Central memory CD8-positive, alpha-beta T cell (primary cell): ENCODE measurements around the gene RNASE7.
"Not testable (repeated sequence)": the region's sequence is repeated elsewhere in the genome, so short reads cannot be mapped to it uniquely, and the experiment has no call there.

Source experiments
- ATAC-seq: fragments of 150-1000 bp; cut with Tn5 transposase; replicated peaks from 2 replicates; pipeline ENCODE4 v1.10.0; 2022; ENCODE audit warnings: mild to moderate bottlenecking, moderate FRiP score, moderate number of reproducible peaks; ENCODE audit not compliant: poor library complexity, severe bottlenecking; ENCODE audit errors: extremely low read depth
- DNase-seq, 2 donors: peaks; one replicate each; pipeline ENCODE4 v3.0.0; 2021; ENCODE audit warnings: low spot score in 2 of 2
- H3K27ac Mint-ChIP-seq: one replicate; pipeline ENCODE4 v1.8.0; 2022; ENCODE audit warnings: low read depth, mild to moderate bottlenecking, moderate library complexity, mixed read lengths
- H3K27me3 Mint-ChIP-seq: one replicate; pipeline ENCODE4 v1.8.0; 2022; ENCODE audit warnings: mixed read lengths
- H3K36me3 Mint-ChIP-seq: one replicate; pipeline ENCODE4 v1.8.0; 2022; ENCODE audit warnings: mild to moderate bottlenecking, moderate library complexity, mixed read lengths; ENCODE audit not compliant: insufficient read depth
- H3K4me1 Mint-ChIP-seq: one replicate; pipeline ENCODE4 v1.8.0; 2022; ENCODE audit warnings: mixed read lengths
- H3K4me3 Mint-ChIP-seq: one replicate; pipeline ENCODE4 v1.8.0; 2022; ENCODE audit warnings: mild to moderate bottlenecking, moderate library complexity, mixed read lengths
- H3K9me3 Mint-ChIP-seq: one replicate; pipeline ENCODE4 v1.8.0; 2022; ENCODE audit warnings: mixed read lengths

The RNASE7 gene

DNA sequence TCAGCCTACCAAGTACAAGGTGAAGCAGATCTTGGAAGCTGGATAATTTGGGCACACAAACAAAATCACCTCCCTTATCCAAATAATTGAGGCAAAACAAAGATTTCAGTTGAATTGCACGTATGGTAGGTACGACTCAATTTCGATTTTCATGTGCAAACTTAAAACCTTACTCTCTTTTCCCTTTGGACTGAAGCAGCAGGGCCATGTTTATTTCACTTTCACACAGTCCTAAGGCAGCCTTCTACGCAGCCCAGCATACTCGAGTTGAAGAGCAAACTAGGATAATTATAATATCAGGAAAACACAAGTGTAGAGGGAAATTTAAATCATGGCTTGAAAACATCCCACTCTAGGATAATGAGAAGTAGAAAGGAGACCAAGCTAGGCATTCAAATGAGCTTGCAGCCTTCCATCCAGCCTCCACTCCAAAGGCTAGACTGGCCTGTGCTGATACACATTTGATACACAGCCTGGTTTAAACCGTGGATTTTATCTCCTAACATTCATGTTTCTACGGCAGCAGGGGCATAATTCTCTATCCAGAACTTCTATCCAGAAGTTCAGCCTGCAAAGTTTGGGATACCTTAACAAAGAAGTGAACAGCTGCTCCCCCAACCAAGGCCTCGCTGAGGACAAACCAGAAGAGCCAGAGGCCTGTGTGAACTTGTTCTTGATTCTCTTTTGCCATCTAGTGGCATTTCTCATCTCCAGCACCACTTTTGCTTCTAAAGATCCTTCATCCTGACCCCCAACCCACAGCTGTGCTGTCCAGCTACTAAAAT lies 2.4 kb upstream of the RNASE7 start:
- H3K27ac Mint-ChIP-seq = no peak overlapping the region
- no peaks in the 10 kb centered on the region for H3K9me3 Mint-ChIP-seq
- ATAC-seq (no peak), DNase-seq (no peak)
- H3K4me3 Mint-ChIP-seq = no peak overlapping the region
- peaks cover 8% of the 10 kb centered on the region for H3K4me1 Mint-ChIP-seq
- peaks cover 3% of the 10 kb centered on the region for H3K36me3 Mint-ChIP-seq
- peaks cover 38% of the 10 kb centered on the region for H3K27me3 Mint-ChIP-seq

- no peak for DNase-seq
- H3K9me3 Mint-ChIP-seq = no peaks in the 10 kb centered on the region
- peaks cover 8% of the 10 kb centered on the region for H3K4me1 Mint-ChIP-seq
These were observed 1.7 kb upstream of the RNASE7 start for GRCh38 chr14:21040370-21040925.

DNA sequence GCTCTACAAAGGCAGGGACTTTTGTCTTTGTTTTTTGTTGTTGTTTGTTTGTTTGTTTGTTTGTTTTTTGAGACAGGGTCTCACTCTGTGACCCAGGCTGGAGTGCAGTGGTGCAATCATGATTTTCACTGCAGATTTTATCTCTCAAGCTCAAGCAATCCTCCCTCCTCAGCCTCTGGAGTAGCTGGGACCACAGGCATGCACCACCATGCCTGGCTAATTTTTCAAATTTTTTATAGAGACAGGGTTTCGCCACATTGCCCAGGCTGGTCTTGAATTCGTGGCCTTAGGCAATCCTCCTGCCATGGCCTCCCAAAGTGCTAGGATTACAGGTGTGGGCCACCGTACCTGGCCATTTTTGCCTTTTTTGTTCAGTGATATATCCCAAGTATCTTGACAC lies 1.2 kb upstream of the RNASE7 start:
- H3K36me3 Mint-ChIP-seq, H3K4me1 Mint-ChIP-seq, H3K27ac Mint-ChIP-seq, H3K9me3 Mint-ChIP-seq, ATAC-seq, DNase-seq, H3K4me3 Mint-ChIP-seq: not testable (repeated sequence)
- peaks cover 46% of the 10 kb centered on the region for H3K27me3 Mint-ChIP-seq

More at GRCh38 chr14:21040370-21040925, 1.7 kb upstream of the RNASE7 start:
- peaks cover 3% of the 10 kb centered on the region for H3K36me3 Mint-ChIP-seq
- H3K27ac Mint-ChIP-seq = no peak overlapping the region
- H3K4me3 Mint-ChIP-seq = no peak overlapping the region
- no peak for ATAC-seq
- H3K27me3 Mint-ChIP-seq = peaks cover 45% of the 10 kb centered on the region

DNA sequence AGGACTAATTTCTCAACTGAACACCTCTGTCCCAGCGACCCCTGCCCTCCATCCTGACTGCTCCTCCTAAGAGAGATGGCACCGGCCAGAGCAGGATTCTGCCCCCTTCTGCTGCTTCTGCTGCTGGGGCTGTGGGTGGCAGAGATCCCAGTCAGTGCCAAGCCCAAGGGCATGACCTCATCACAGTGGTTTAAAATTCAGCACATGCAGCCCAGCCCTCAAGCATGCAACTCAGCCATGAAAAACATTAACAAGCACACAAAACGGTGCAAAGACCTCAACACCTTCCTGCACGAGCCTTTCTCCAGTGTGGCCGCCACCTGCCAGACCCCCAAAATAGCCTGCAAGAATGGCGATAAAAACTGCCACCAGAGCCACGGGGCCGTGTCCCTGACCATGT lies 756 bp downstream of the RNASE7 start:
- DNase-seq (no peak), ATAC-seq (no peak)
- no peaks in the 10 kb centered on the region for H3K9me3 Mint-ChIP-seq
- peaks cover 52% of the 10 kb centered on the region for H3K27me3 Mint-ChIP-seq
- H3K4me1 Mint-ChIP-seq = peaks cover 8% of the 10 kb centered on the region
- peaks cover 3% of the 10 kb centered on the region for H3K36me3 Mint-ChIP-seq
- H3K27ac Mint-ChIP-seq = no peak overlapping the region
- H3K4me3 Mint-ChIP-seq = no peak overlapping the region

- Mint-ChIP-seq H3K4me3 (no peak overlapping the region), H3K9me3 (no peaks in the 10 kb centered on the region), H3K4me1 (peaks cover 8% of the 10 kb centered on the region), H3K36me3 (peaks cover 3% of the 10 kb centered on the region), H3K27ac (no peak overlapping the region), H3K27me3 (peaks cover 46% of the 10 kb centered on the region)
- DNase-seq (no peak), ATAC-seq (no peak)
These were observed 1.3 kb downstream of the RNASE7 start for GRCh38 chr14:21043387-21043973.

DNA sequence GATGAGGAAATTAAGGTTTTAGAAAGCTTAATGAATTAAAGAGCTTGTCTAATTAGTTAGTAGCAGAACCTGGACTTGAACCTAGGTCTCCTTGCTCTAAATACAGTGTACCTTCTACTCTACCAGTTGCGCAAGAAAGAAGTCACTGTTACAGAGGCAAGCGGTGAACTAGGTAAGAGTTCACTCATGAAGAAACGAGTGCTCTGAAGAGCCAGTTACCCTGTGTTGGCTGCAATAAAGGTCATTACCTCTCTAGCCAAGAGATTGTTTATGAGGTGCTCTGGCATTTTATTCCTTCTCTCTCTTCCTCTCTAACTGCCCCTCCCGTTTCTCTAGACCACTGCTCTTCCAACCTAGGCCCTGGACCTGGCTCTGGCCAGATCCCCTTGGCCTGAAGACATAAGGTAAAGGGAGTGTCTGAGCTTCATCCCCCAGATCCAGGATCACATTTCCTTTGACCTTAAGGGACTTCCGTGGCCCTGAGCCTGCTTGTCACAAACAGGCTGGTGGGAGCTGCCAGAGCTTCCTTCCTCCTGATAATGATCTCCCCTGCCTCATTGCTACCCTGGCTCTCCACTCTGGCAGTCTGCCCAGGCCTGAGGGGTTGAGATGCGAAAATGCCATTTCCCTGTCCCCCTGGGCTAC lies 1.9 kb downstream of the RNASE7 start:
- ATAC-seq (no peak), DNase-seq (no peak)
- H3K27me3 Mint-ChIP-seq = peaks cover 46% of the 10 kb centered on the region
- H3K4me1 Mint-ChIP-seq = peaks cover 8% of the 10 kb centered on the region
- H3K27ac Mint-ChIP-seq = no peak overlapping the region
- peaks cover 3% of the 10 kb centered on the region for H3K36me3 Mint-ChIP-seq
- no peaks in the 10 kb centered on the region for H3K9me3 Mint-ChIP-seq
- H3K4me3 Mint-ChIP-seq = no peak overlapping the region

DNA sequence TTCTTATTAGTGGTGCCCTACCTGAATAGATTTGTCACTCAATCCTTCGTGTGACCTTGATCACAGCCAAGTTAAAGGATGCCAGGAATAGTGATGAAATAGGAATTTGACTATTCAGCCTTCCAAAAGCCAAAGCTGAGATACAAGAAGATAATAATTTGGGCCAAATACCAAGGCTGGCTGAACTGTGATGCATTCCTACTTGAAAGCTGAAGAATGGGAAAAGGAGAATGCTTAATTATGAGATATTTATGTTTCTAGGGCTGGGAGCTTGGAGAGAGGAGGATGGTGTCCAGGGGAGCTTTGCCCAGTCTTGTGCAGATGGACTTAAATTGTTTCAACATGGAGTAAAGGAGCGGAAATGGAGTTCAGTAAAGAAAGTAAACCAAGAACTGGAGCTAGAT lies 5.2 kb downstream of the RNASE7 start:
- Mint-ChIP-seq H3K4me3 (no peak overlapping the region), H3K27me3 (peaks cover 40% of the 10 kb centered on the region), H3K27ac (no peak overlapping the region), H3K36me3 (no peaks in the 10 kb centered on the region), H3K4me1 (peaks cover 8% of the 10 kb centered on the region), H3K9me3 (no peaks in the 10 kb centered on the region)
- ATAC-seq (no peak), DNase-seq (no peak)

- H3K36me3 Mint-ChIP-seq = no peaks in the 10 kb centered on the region
- H3K27ac Mint-ChIP-seq = no peak overlapping the region
- peaks cover 8% of the 10 kb centered on the region for H3K4me1 Mint-ChIP-seq
These were observed 6.5 kb downstream of the RNASE7 start for GRCh38 chr14:21048638-21049037.

DNA sequence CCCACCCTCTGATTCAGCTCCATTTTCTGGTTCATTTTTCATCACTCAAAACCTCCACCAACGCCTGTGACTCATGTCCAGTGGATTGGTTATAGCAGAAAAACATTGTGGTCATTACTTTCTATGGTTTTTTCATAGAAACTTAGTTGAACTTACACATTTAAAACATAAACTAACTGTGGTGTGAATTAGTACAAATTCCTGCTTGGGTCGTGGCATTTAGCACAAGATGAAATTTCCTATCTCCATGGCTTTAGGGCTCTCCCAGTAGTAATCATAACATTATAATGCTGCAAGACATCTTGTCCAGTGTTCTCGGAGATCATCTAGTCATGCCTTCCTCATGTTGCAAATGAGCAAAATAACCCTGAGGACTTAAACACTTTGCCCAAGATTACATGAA lies 7.1 kb downstream of the RNASE7 start:
- H3K36me3 Mint-ChIP-seq = no peaks in the 10 kb centered on the region
- no peak for DNase-seq
- H3K9me3 Mint-ChIP-seq = no peaks in the 10 kb centered on the region
- no peak for ATAC-seq
- no peak overlapping the region for H3K4me3 Mint-ChIP-seq
- no peak overlapping the region for H3K27ac Mint-ChIP-seq
- H3K27me3 Mint-ChIP-seq = peaks cover 21% of the 10 kb centered on the region
- peaks cover 5% of the 10 kb centered on the region for H3K4me1 Mint-ChIP-seq

More at GRCh38 chr14:21048638-21049037, 6.5 kb downstream of the RNASE7 start:
- Mint-ChIP-seq H3K4me3 (no peak overlapping the region), H3K9me3 (no peaks in the 10 kb centered on the region), H3K27me3 (peaks cover 28% of the 10 kb centered on the region)
- DNase-seq = no peak
- no peak for ATAC-seq

DNA sequence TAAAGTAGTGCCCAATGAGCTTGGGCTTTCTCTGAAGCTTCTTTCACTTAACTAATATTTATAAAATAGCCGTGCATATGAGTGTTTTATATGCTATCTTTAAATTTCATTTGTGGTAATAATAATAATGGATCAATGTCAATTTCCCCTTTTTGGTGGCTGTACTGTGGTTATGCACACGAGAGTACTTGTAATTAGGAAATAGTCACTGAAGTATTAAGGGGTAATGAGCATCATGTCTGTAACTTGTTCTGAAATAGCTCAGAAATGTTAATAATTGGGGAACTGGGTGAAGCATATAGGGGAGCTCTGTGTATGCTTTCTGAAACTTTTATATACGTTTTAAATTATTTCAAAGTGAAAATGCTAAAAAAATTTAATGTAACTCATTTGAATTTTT lies 8.4 kb downstream of the RNASE7 start:
- Mint-ChIP-seq H3K4me1 (no peaks in the 10 kb centered on the region), H3K9me3 (no peaks in the 10 kb centered on the region), H3K27ac (no peak overlapping the region), H3K4me3 (no peak overlapping the region), H3K27me3 (peaks cover 9% of the 10 kb centered on the region), H3K36me3 (no peaks in the 10 kb centered on the region)
- DNase-seq (no peak), ATAC-seq (no peak)

- DNase-seq (no peak), ATAC-seq (no peak)
- Mint-ChIP-seq H3K4me1 (no peaks in the 10 kb centered on the region), H3K27ac (no peak overlapping the region), H3K36me3 (no peaks in the 10 kb centered on the region), H3K4me3 (no peak overlapping the region), H3K27me3 (no peaks in the 10 kb centered on the region), H3K9me3 (no peaks in the 10 kb centered on the region)
These were observed 11.3 kb downstream of the RNASE7 start for GRCh38 chr14:21053184-21054122.
